ENCODE measurements around the gene ARHGAP28. TPM values are rescaled to one million over a fixed set of nuclear protein-coding genes. Genes with fewer than 3 reads are reported as not detected.

Gene ARHGAP28
- total and polyA plus RNA-seq, 10 of the 15 experiments (the other 5 are each of a cell fraction or from before 2014, with no cell fraction given): not detected

- DNase-seq (ENCODE audit: low read depth, low spot score): no peak
- H3K9me3 ChIP-seq (replicated peaks; ENCODE audit: control insufficient read depth, insufficient read depth, low read length): no peaks in the 10 kb centered on the region
- intact Hi-C loops (cut with micrococcal nuclease; ENCODE audit: unreplicated experiment) (loop anchor here (1.0 to 5.0 kb wide), 2 partner anchors 344 to 1020 kb away; no protein-coding TSS in a partner anchor), in situ Hi-C loops (cut with MboI) (loop anchor here (10.0 kb wide), 2 partner anchors 352 to 1022 kb away; no protein-coding TSS in a partner anchor)
- no peak overlapping the region for H3K4me3 ChIP-seq
- ChIA-PET SMC1A (ENCODE audit: uncharacterized antibody, unreplicated experiment) (interaction anchor here (1.5 to 2.0 kb wide), 4 partner anchors 15 to 1030 kb away, joined by 5 to 7 read pairs (median 6); no protein-coding TSS in a partner anchor), POLR2A (no interaction called here), RAD21 (ENCODE audit: unreplicated experiment) (interaction anchor here (1.6 kb wide), 1 partner anchor 344 kb away, joined by 15 read pairs; no protein-coding TSS in a partner anchor), CTCF (interaction anchor here (1.2 to 4.1 kb wide), 4 partner anchors 11 to 1018 kb away, joined by 4 to 46 read pairs (median 4); no protein-coding TSS in a partner anchor)
- H3K27me3 ChIP-seq (replicated peaks in 1 of 2; ENCODE audit: control insufficient read depth in 2 of 2, insufficient read depth in 2 of 2, low read length in 1 of 2): no peaks in the 10 kb centered on the region
- H3K4me1 ChIP-seq (ENCODE audit: control insufficient read depth, insufficient read depth, low read length): no peaks in the 10 kb centered on the region
- H3K4me2 ChIP-seq (ENCODE audit: control insufficient read depth, insufficient read depth): no peak overlapping the region
- H3K9ac ChIP-seq (ENCODE audit: control insufficient read depth, insufficient read depth, low read length): no peak overlapping the region
- no peak for ATAC-seq
- BruUV-seq (replicated peaks): no TSS peak
- H3K79me2 ChIP-seq (ENCODE audit: control insufficient read depth, insufficient read depth, low read length): no peaks in the 10 kb centered on the region
- no peaks in the 10 kb centered on the region for H4K20me1 ChIP-seq (ENCODE audit: control insufficient read depth, insufficient read depth)
- H3K27ac ChIP-seq (ENCODE audit: control insufficient read depth, insufficient read depth): no peak overlapping the region
- WGBS (ENCODE audit: insufficient coverage, insufficient replicate concordance, low lambda C conversion rate, missing lambda C conversion rate): 26% methylated on average over 6 of the region's 6 CpGs
- H3K36me3 ChIP-seq (ENCODE audit: control insufficient read depth in 2 of 2, insufficient read depth in 2 of 2, low read length in 1 of 2): no peaks in the 10 kb centered on the region
- H2AFZ ChIP-seq (ENCODE audit: control insufficient read depth, low read depth, low read length): no peak overlapping the region
- TF ChIP-seq CBX3 (IDR thresholded peaks at IDR 0.05; ENCODE audit: borderline replicate concordance, low read depth): no peak
- no peak for FAIRE-seq
These were observed 157.3 kb downstream of the ARHGAP28 start for GRCh38 chr18:6886797-6887330.

GRCh38 chr18:6891788-6892187, 162.3 kb downstream of the ARHGAP28 start:
- no peak overlapping the region for H3K4me2 ChIP-seq (ENCODE audit: control insufficient read depth, insufficient read depth)
- no TSS peak for BruUV-seq (replicated peaks)
- H3K27me3 ChIP-seq (replicated peaks in 1 of 2; ENCODE audit: control insufficient read depth in 2 of 2, insufficient read depth in 2 of 2, low read length in 1 of 2): no peaks in the 10 kb centered on the region; a peak in 1 of 4 replicates
- SMC1A ChIA-PET (ENCODE audit: uncharacterized antibody, unreplicated experiment): no interaction called here
- FAIRE-seq (no peak), DNase-seq (ENCODE audit: low read depth, low spot score) (no peak), ATAC-seq (no peak)
- CTCF ChIA-PET: interaction anchor here (1.0 kb wide), 1 partner anchor 349 kb away, joined by 3 read pairs; no protein-coding TSS in a partner anchor
- H3K27ac ChIP-seq (ENCODE audit: control insufficient read depth, insufficient read depth): no peak overlapping the region
- POLR2A ChIA-PET: no interaction called here
- intact Hi-C loops (cut with micrococcal nuclease; ENCODE audit: unreplicated experiment): no loop called here
- H4K20me1 ChIP-seq (ENCODE audit: control insufficient read depth, insufficient read depth): no peaks in the 10 kb centered on the region
- H3K4me1 ChIP-seq (ENCODE audit: control insufficient read depth, insufficient read depth, low read length): no peaks in the 10 kb centered on the region
- 13% methylated on average over 3 of the region's 3 CpGs for WGBS (ENCODE audit: insufficient coverage, insufficient replicate concordance, low lambda C conversion rate, missing lambda C conversion rate)
- in situ Hi-C loops (cut with MboI): no loop called here
- no peaks in the 10 kb centered on the region for H3K9me3 ChIP-seq (replicated peaks; ENCODE audit: control insufficient read depth, insufficient read depth, low read length)
- RAD21 ChIA-PET (ENCODE audit: unreplicated experiment): no interaction called here
- H3K79me2 ChIP-seq (ENCODE audit: control insufficient read depth, insufficient read depth, low read length): no peaks in the 10 kb centered on the region
- no peak overlapping the region for H3K4me3 ChIP-seq
- no peak overlapping the region for H2AFZ ChIP-seq (ENCODE audit: control insufficient read depth, low read depth, low read length)
- no peak overlapping the region for H3K9ac ChIP-seq (ENCODE audit: control insufficient read depth, insufficient read depth, low read length)
- H3K36me3 ChIP-seq (ENCODE audit: control insufficient read depth in 2 of 2, insufficient read depth in 2 of 2, low read length in 1 of 2): no peaks in the 10 kb centered on the region
- TF ChIP-seq WRNIP1 (IDR thresholded peaks at IDR 0.05; ENCODE audit: borderline replicate concordance, low read depth, low read length) (no peak), CEBPZ (IDR thresholded peaks at IDR 0.05; ENCODE audit: low read depth, low read length) (no peak), RFX5 (IDR thresholded peaks at IDR 0.05; ENCODE audit: low read depth, low read length) (no peak), PRDM15 (CRISPR knock-in tag; IDR thresholded peaks at IDR 0.05) (no peak), TAF1 (IDR thresholded peaks at IDR 0.05; ENCODE audit: borderline replicate concordance, low read depth, low read length) (no peak), SIX5 (IDR thresholded peaks at IDR 0.05; ENCODE audit: low read depth, low read length, severe bottlenecking) (no peak), NRF1 (conservative IDR thresholded peaks at IDR 0.05; ENCODE audit: low read depth, low read length) (no peak), ZBED1 (IDR thresholded peaks at IDR 0.05; ENCODE audit: borderline replicate concordance) (no peak)
